Measurements from ENCODE around the gene AFAP1. TPM values are rescaled to one million over a fixed set of nuclear protein-coding genes. Genes with fewer than 3 reads are reported as not detected.
A peak's percentile ranks its signal among the peaks of the same experiment; 100 is the strongest.

AFAP1 gene
- total and polyA plus RNA-seq, 2 of the 8 experiments (the other 6 are each of a cell fraction or from before 2014, with no cell fraction given), result 3.6 to 18.2 TPM

DNA sequence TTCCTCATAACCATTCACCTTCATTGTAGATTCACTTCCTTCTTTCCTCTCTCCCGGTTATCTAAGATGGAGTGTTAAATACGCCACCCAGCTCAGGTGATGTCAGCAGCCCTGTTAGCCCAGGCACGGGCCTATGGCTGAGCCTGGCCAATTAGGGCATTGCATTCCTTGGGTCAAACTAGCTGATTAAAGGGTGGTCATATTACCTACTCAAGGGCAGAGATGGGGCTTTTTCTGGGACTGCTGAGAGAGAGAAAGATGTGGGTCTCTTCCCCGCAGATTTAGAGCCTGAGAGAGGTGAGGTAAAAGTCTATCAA is 39.9 kb upstream of the AFAP1 start:
- peak overlapping the region; percentile 79 for H4K91ac ChIP-seq (replicated peaks; ENCODE audit: insufficient read length, low read length)
- peaks cover 3 to 20% (median 15%) of the 10 kb centered on the region in 4 experiments for H3K4me1 ChIP-seq (replicated peaks in 1 of 4; ENCODE audit: control insufficient read depth in 3 of 4, insufficient read depth in 4 of 4, low read length in 3 of 4)
- H2BK5ac ChIP-seq (ENCODE audit: low read depth, low read length), result peak overlapping the region; percentile 81; the same call in 1 of the 2 replicates
- H4K5ac ChIP-seq (ENCODE audit: insufficient read length, low read depth, low read length), result no peak overlapping the region
- H3K56ac ChIP-seq (replicated peaks; ENCODE audit: insufficient read length, low read depth, low read length), result no peak overlapping the region
- H4K20me1 ChIP-seq (replicated peaks in 1 of 2; ENCODE audit: control insufficient read depth in 1 of 2, insufficient read depth in 2 of 2, low read length in 2 of 2), result no peaks in the 10 kb centered on the region
- FAIRE-seq, result peak; percentile 45
- no peak overlapping the region for H2BK15ac ChIP-seq (ENCODE audit: low read length)
- H2BK12ac ChIP-seq (ENCODE audit: low read depth, low read length), result no peak overlapping the region
- H3K79me2 ChIP-seq (ENCODE audit: control insufficient read depth in 1 of 2, insufficient read depth in 2 of 2, low read length in 2 of 2), result no peaks in the 10 kb centered on the region
- no peak for DNase-seq (ENCODE audit: low read depth in 1 of 2, low spot score in 2 of 2)
- CTCF ChIA-PET (ENCODE audit: partially characterized antibody), result interaction anchor here (0.9 to 3.3 kb wide), 10 partner anchors 9 to 185 kb away, joined by 3 to 14 read pairs (median 4); no protein-coding TSS in a partner anchor
- peaks cover 5% of the 10 kb centered on the region for H3K23me2 ChIP-seq (ENCODE audit: low read depth, low read length)
- no peak overlapping the region for H2BK120ac ChIP-seq (replicated peaks; ENCODE audit: low read depth, low read length)
- POLR2A ChIA-PET (ENCODE audit: partially characterized antibody), result interaction anchor here (0.7 to 1.7 kb wide), 5 partner anchors 8 to 50 kb away, joined by 3 to 4 read pairs (median 3); partner anchors contain the start of gene AFAP1
- no peak overlapping the region for H3K23ac ChIP-seq (ENCODE audit: insufficient read length)
- WGBS, 2 experiments (ENCODE audit: extremely low coverage in 1 of 2, insufficient coverage in 1 of 2, insufficient read length in 1 of 2, insufficient replicate concordance in 2 of 2, low coverage in 1 of 2, low lambda C conversion rate in 2 of 2, missing lambda C conversion rate in 1 of 2), result 55% methylated on average over 4 of the region's 4 CpGs; no CpG with 5 or more reads in 1 of the 2 experiments
- H3K18ac ChIP-seq (ENCODE audit: extremely low read depth, low read length), result peak overlapping the region; percentile 68; the same call in 1 of the 2 replicates
- no peak overlapping the region for H2AK5ac ChIP-seq (ENCODE audit: low read depth, low read length)
- no peak overlapping the region for H2AFZ ChIP-seq (ENCODE audit: low read length)
- no peak overlapping the region for H3K4me3 ChIP-seq (ENCODE audit: extremely low read depth in 1 of 4, insufficient read depth in 2 of 4, low read depth in 3 of 4, low read length in 4 of 4)
- H3K27ac ChIP-seq (ENCODE audit: low read depth, low read length), result no peak overlapping the region
- H3K4me2 ChIP-seq (ENCODE audit: insufficient read depth in 1 of 2, low read depth in 2 of 2, low read length in 2 of 2), result no peak overlapping the region
- no peaks in the 10 kb centered on the region for H3K27me3 ChIP-seq (replicated peaks in 1 of 4; ENCODE audit: control insufficient read depth in 3 of 4, extremely low read depth in 1 of 4, insufficient read depth in 3 of 4, low read length in 3 of 4)
- H2BK20ac ChIP-seq (ENCODE audit: low read length), result no peak overlapping the region
- no peaks in the 10 kb centered on the region for H3K79me1 ChIP-seq (ENCODE audit: low read depth, low read length)
- H3K36me3 ChIP-seq (ENCODE audit: control insufficient read depth in 2 of 4, insufficient read depth in 4 of 4, low read length in 3 of 4), result no peaks in the 10 kb centered on the region
- no peaks in the 10 kb centered on the region for H3K9me3 ChIP-seq (ENCODE audit: insufficient read depth in 2 of 2, low read depth in 1 of 2, low read length in 1 of 2)
- H3K9ac ChIP-seq (replicated peaks in 1 of 4; ENCODE audit: extremely low read depth in 1 of 4, low read depth in 3 of 4, low read length in 3 of 4), result no peak overlapping the region
- no peak overlapping the region for H4K8ac ChIP-seq (ENCODE audit: extremely low read depth, insufficient read depth, low read length)
- no peak overlapping the region for H3K14ac ChIP-seq (ENCODE audit: insufficient read length)
- H3K4ac ChIP-seq (replicated peaks; ENCODE audit: insufficient read length, low read depth, low read length), result no peak overlapping the region
- no peak for TF ChIP-seq SAP30 (IDR thresholded peaks at IDR 0.05; ENCODE audit: insufficient read depth, insufficient replicate concordance, low read length)
- no peak for TF ChIP-seq EP300 (IDR thresholded peaks at IDR 0.05; ENCODE audit: borderline replicate concordance in 1 of 2, low read depth in 2 of 2, low read length in 2 of 2)
- TF ChIP-seq CTBP2 (IDR thresholded peaks at IDR 0.05; ENCODE audit: borderline replicate concordance, insufficient read depth, insufficient read length, low read length), result no peak
- TF ChIP-seq BACH1 (IDR thresholded peaks at IDR 0.05; ENCODE audit: low read length), result no peak
- TF ChIP-seq KDM5A (IDR thresholded peaks at IDR 0.05; ENCODE audit: low read length), result no peak

Data from H1 (cell line).